GM20431 (cell line): ENCODE measurements around the gene NFE2L2.
"Not testable (repeated sequence)": the region's sequence is repeated elsewhere in the genome, so short reads cannot be mapped to it uniquely, and the experiment has no call there.

ENCODE experiments used
- in situ Hi-C: fragments of 300-500 bp; cut with MseI, MboI; formaldehyde crosslinking; loops from one replicate; pipeline ENCODE4 v1.15.0; 2020; ENCODE audit warnings: low sequenced_read_pairs; ENCODE audit not compliant: unreplicated experiment

Gene NFE2L2

GRCh38 chr2:177264693-177265587 is at the start of gene NFE2L2:
NFE2L2 (minus strand) TSS chr2:177264727; CDS start chr2:177264576, 151 bp downstream.
- in situ Hi-C loops, result no loop called here

- in situ Hi-C loops, result no loop called here
These were observed 49.7 kb upstream of the NFE2L2 start for GRCh38 chr2:177314194-177314593.

GRCh38 chr2:177313162-177313781 is 48.7 kb upstream of the NFE2L2 start:
- in situ Hi-C loops, result no loop called here

GRCh38 chr2:177312562-177312961 is 48.0 kb upstream of the NFE2L2 start:
- in situ Hi-C loops, result no loop called here

GRCh38 chr2:177309672-177310309 is 45.3 kb upstream of the NFE2L2 start:
- in situ Hi-C loops, result not testable (repeated sequence)

GRCh38 chr2:177306550-177306949 is 42.0 kb upstream of the NFE2L2 start:
- in situ Hi-C loops, result no loop called here

GRCh38 chr2:177303939-177304338 is 39.4 kb upstream of the NFE2L2 start:
- in situ Hi-C loops, result no loop called here

GRCh38 chr2:177302552-177302951 is 38.0 kb upstream of the NFE2L2 start:
- in situ Hi-C loops, result no loop called here

- in situ Hi-C loops, result no loop called here
These were observed 33.7 kb upstream of the NFE2L2 start for GRCh38 chr2:177298191-177298590.

GRCh38 chr2:177296040-177296439 is 31.5 kb upstream of the NFE2L2 start:
- in situ Hi-C loops, result no loop called here

GRCh38 chr2:177295484-177295883 is 31.0 kb upstream of the NFE2L2 start:
- in situ Hi-C loops, result no loop called here

GRCh38 chr2:177291701-177292100 is 27.2 kb upstream of the NFE2L2 start:
- in situ Hi-C loops, result no loop called here

GRCh38 chr2:177289824-177290628 is 25.5 kb upstream of the NFE2L2 start:
- in situ Hi-C loops, result no loop called here

GRCh38 chr2:177287814-177288213 is 23.3 kb upstream of the NFE2L2 start:
- in situ Hi-C loops, result no loop called here

GRCh38 chr2:177285892-177286715 is 21.6 kb upstream of the NFE2L2 start:
- in situ Hi-C loops, result no loop called here

- in situ Hi-C loops, result no loop called here
These were observed 20.0 kb upstream of the NFE2L2 start for GRCh38 chr2:177284531-177284930.

- in situ Hi-C loops, result no loop called here
These were observed 19.4 kb upstream of the NFE2L2 start for GRCh38 chr2:177283906-177284305.

- in situ Hi-C loops, result no loop called here
These were observed 18.5 kb upstream of the NFE2L2 start for GRCh38 chr2:177282787-177283572.
